Measurements from ENCODE around the gene PTPRE.

GRCh38 chr10:128116851-128117615 is 210.1 kb downstream of the PTPRE start:
- TF ChIP-seq ZNF555 (tag by site-specific recombination; conservative IDR thresholded peaks at IDR 0.05), result no peak
- TF ChIP-seq ZNF280D (tag by site-specific recombination; IDR thresholded peaks at IDR 0.05), result no peak
- TF ChIP-seq ZNF404 (tag by site-specific recombination; IDR thresholded peaks at IDR 0.05), result no peak
- no peak for TF ChIP-seq ZNF362 (tag by site-specific recombination; IDR thresholded peaks at IDR 0.05)
- no peak for TF ChIP-seq ZNF274 (IDR thresholded peaks at IDR 0.05; ENCODE audit: low read length)
- TF ChIP-seq ZNF274 (tag by site-specific recombination; IDR thresholded peaks at IDR 0.05; ENCODE audit: borderline replicate concordance), result no peak
- no peak for TF ChIP-seq PRDM4 (tag by site-specific recombination; IDR thresholded peaks at IDR 0.05)
- no peak for TF ChIP-seq ZNF837 (tag by site-specific recombination; IDR thresholded peaks at IDR 0.05)
- no peak for TF ChIP-seq CTCF (tag by site-specific recombination; IDR thresholded peaks at IDR 0.05)
- no peak for TF ChIP-seq ZNF121 (tag by site-specific recombination; IDR thresholded peaks at IDR 0.05)
- no peak for TF ChIP-seq ZNF148 (tag by site-specific recombination; IDR thresholded peaks at IDR 0.05; ENCODE audit: borderline replicate concordance)
- TF ChIP-seq ZNF175 (tag by site-specific recombination; IDR thresholded peaks at IDR 0.05), result no peak
- no peak for TF ChIP-seq SP3 (tag by site-specific recombination; IDR thresholded peaks at IDR 0.05)
- no peak for TF ChIP-seq PBX3 (CRISPR knock-in tag; IDR thresholded peaks at IDR 0.05)
